Endothelial cell of umbilical vein (primary cell): ENCODE data around the gene HDAC10. TPM values are rescaled to one million over a fixed set of nuclear protein-coding genes. Genes with fewer than 3 reads are reported as not detected.

ENCODE experiments used
- BruUV-seq: library from RNA; stranded (reverse); fragments of 400-500 nt; replicated peaks from 2 replicates; lab custom pipeline; 2021; lab: Mats Ljungman, UMichigan
- CTCF ChIA-PET: fragments of 300-600, 350-600 bp; sonication (Branson Sonifier 250); formaldehyde crosslinking; loops from one replicate; lab custom pipeline; 2021; ENCODE audit warnings: antibody characterized with exemption, inconsistent platforms; lab: Charles Lee
- POLR2A ChIA-PET: fragments of 300-600, 350-600 bp; sonication (Branson Sonifier 250); formaldehyde crosslinking; loops from one replicate; lab custom pipeline; 2021; ENCODE audit warnings: antibody characterized with exemption, inconsistent platforms; lab: Charles Lee
- DNase-seq: peaks from one replicate; pipeline ENCODE4 v3.0.0-alpha.2; 2011; ENCODE audit warnings: low read depth, low spot score
- FAIRE-seq: peaks from 2 replicates; lab custom pipeline; 2011; peaks lifted over from hg19 to GRCh38; lab: Jason Lieb, UNC
- H2AFZ ChIP-seq: 2 replicates; pipeline ENCODE4 v1.6.0; 2012; ENCODE audit warnings: low read depth, low read length, control low read depth, inconsistent platforms
- H3K27ac ChIP-seq: 2 replicates; pipeline ENCODE4 v1.5.1; 2011; ENCODE audit warnings: low read depth, mild to moderate bottlenecking, control low read depth, low read length, moderate library complexity; ENCODE audit not compliant: insufficient read depth
- H3K27me3 ChIP-seq, 2 experiments: 2 replicates each; pipeline versions ENCODE4 v1.6.0 to v1.6.1; 2011; ENCODE audit warnings: low read length in 2 of 2, mixed read lengths in 1 of 2; ENCODE audit not compliant: control insufficient read depth in 2 of 2, insufficient read depth in 2 of 2
- H3K36me3 ChIP-seq, 2 experiments: 2 replicates in 1 of 2; 3 replicates in 1 of 2; pipeline ENCODE4 v1.5.1; 2011; ENCODE audit warnings: low read length in 2 of 2, mild to moderate bottlenecking in 1 of 2, moderate library complexity in 1 of 2; ENCODE audit not compliant: control insufficient read depth in 2 of 2, insufficient read depth in 2 of 2; ENCODE audit errors: extremely low read depth in 1 of 2
- H3K4me1 ChIP-seq: 3 replicates; pipeline ENCODE4 v1.5.1; 2011; ENCODE audit warnings: mild to moderate bottlenecking, low read length; ENCODE audit not compliant: control insufficient read depth, insufficient read depth; ENCODE audit errors: extremely low read depth
- H3K4me2 ChIP-seq: 2 replicates; pipeline ENCODE4 v1.6.1; 2011; ENCODE audit warnings: low read length, control low read depth, mixed read lengths; ENCODE audit not compliant: insufficient read depth
- H3K4me3 ChIP-seq, 3 experiments: fragments of 200-600 bp in 1 of 3; sonication (generic), shearing (Covaris generic) in 1 of 3; replicated peaks in 1 of 3; 2 replicates each; pipeline ENCODE4 v1.5.1; 2011 to 2016; ENCODE audit warnings: control low read depth in 3 of 3, low read length in 3 of 3, mild to moderate bottlenecking in 2 of 3, inconsistent platforms in 1 of 3, low read depth in 1 of 3, moderate library complexity in 1 of 3; ENCODE audit not compliant: insufficient read depth in 1 of 3
- H3K79me2 ChIP-seq: 2 replicates; pipeline ENCODE4 v1.6.0; 2012; ENCODE audit warnings: low read length, inconsistent platforms; ENCODE audit not compliant: control insufficient read depth, insufficient read depth
- H3K9ac ChIP-seq: replicated peaks from 2 replicates; pipeline ENCODE3; 2011; ENCODE audit warnings: low read length, control low read depth; ENCODE audit not compliant: insufficient read depth; ENCODE audit errors: extremely low read depth
- H3K9me1 ChIP-seq: replicated peaks from 3 replicates; pipeline ENCODE4 v1.6.0; 2011; ENCODE audit warnings: mild to moderate bottlenecking, low read length; ENCODE audit not compliant: control insufficient read depth, insufficient read depth; ENCODE audit errors: extremely low read depth
- H3K9me3 ChIP-seq: replicated peaks from 2 replicates; pipeline ENCODE4 v1.5.1; 2012; ENCODE audit warnings: low read length, inconsistent platforms; ENCODE audit not compliant: control insufficient read depth, insufficient read depth
- H4K20me1 ChIP-seq: replicated peaks from 2 replicates; pipeline ENCODE3; 2011; ENCODE audit warnings: mild to moderate bottlenecking, low read length; ENCODE audit not compliant: control insufficient read depth, insufficient read depth; ENCODE audit errors: extremely low read depth
- CTCF ChIP-seq, 2 donors: IDR thresholded peaks; 1 replicate in 1 of 2; 2 replicates in 1 of 2; pipeline ENCODE4 v1.5.1; 2011; ENCODE audit warnings: low read length in 2 of 2, mild to moderate bottlenecking in 2 of 2, moderate library complexity in 2 of 2, control low read depth in 1 of 2, inconsistent platforms in 1 of 2, low read depth in 1 of 2; ENCODE audit not compliant: insufficient read depth in 1 of 2; ENCODE audit errors: extremely low read depth in 1 of 2
- FOS ChIP-seq: IDR thresholded peaks from 2 replicates; pipeline ENCODE4 v1.6.1; 2011; ENCODE audit warnings: mild to moderate bottlenecking, low read length, moderate library complexity, borderline replicate concordance; ENCODE audit not compliant: insufficient read depth
- GATA2 ChIP-seq: IDR thresholded peaks from 2 replicates; pipeline ENCODE4 v1.7.0; 2011; ENCODE audit warnings: low read depth, mild to moderate bottlenecking, moderate library complexity, mixed read lengths, low read length; ENCODE audit not compliant: insufficient read length, insufficient read depth
- JUN ChIP-seq: IDR thresholded peaks from 2 replicates; pipeline ENCODE4 v1.6.1; 2011; ENCODE audit warnings: borderline replicate concordance, low read depth; ENCODE audit not compliant: insufficient read length, insufficient read depth
- MAX ChIP-seq: IDR thresholded peaks from 2 replicates; pipeline ENCODE4 v1.6.1; 2011; ENCODE audit not compliant: insufficient read depth, insufficient read length
- MYC ChIP-seq: IDR thresholded peaks from one replicate; pipeline ENCODE4 v1.6.1; 2011; ENCODE audit warnings: mild to moderate bottlenecking, low read depth, low read length
- POLR2A ChIP-seq: IDR thresholded peaks from 2 replicates; pipeline ENCODE4 v1.6.1; 2012; ENCODE audit warnings: low read depth, mild to moderate bottlenecking, control low read depth, low read length
- POLR2AphosphoS5 ChIP-seq: IDR thresholded peaks from 2 replicates; pipeline ENCODE4 v1.6.1; 2012; ENCODE audit warnings: low read depth, mild to moderate bottlenecking, control low read depth, low read length, moderate library complexity; ENCODE audit not compliant: insufficient read depth
- dilution Hi-C: fragments of 300-500 bp; cut with MboI; formaldehyde crosslinking; loops from one replicate; pipeline ENCODE4 v1.15.0; 2019; ENCODE audit warnings: low sequenced_read_pairs; ENCODE audit not compliant: extremely low pct_ligation_motif_present
- intact Hi-C: fragments of 100-400 bp; cut with micrococcal nuclease; formaldehyde crosslinking; loops from one replicate; pipeline ENCODE4 v1.10.0; 2022
- polyA plus RNA-seq, 4 experiments: library from polyadenylated mRNA; depleted of rRNA in 3 of 4; stranded (reverse) in 3 of 4; unstranded in 1 of 4; fragments of >200 nt; gene quantifications; 2 replicates each; pipeline versions ENCODE4 v1.2.1 to v1.2.3, GENCODE V29; 2011 to 2012; ENCODE audit warnings: missing spikeins in 1 of 4
- total RNA-seq: library from RNA; stranded (reverse); gene quantifications from 2 replicates; pipeline ENCODE4 v1.2.3, GENCODE V29; 2021

Gene HDAC10
- total and polyA plus RNA-seq, 2 donors (not counting 3 experiments of a cell fraction or from before 2014, with no cell fraction given): 32.6 to 47.0 TPM

DNA sequence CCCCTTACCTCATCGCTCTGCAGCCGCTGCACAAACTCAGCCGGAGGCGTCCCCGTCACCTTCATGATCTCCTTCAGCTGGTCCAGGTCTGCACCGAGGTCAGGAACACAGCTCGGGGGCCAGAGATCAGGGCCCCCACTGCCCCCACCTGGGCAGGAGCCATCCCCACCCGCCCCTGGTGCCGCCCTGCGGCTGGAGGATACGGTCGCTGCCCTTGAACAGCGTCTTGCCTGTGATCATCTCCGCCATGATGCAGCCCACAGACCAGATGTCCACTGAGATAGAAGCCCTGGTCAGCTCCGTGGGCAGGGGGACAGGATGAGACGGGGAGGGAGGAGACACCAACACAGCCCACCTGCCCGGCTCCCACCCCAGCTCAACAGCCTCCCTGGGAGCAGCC is 4.5 kb upstream of the HDAC10 start:
- peaks cover 19% of the 10 kb centered on the region for H3K79me2 ChIP-seq
- H3K9me1 ChIP-seq: no peaks in the 10 kb centered on the region
- H3K9ac ChIP-seq: no peak overlapping the region
- H3K4me2 ChIP-seq: no peak overlapping the region
- FAIRE-seq (no peak), DNase-seq (no peak)
- no peak overlapping the region for H2AFZ ChIP-seq
- ChIA-PET CTCF (interaction anchor here (1.4 kb wide), 2 partner anchors 12 to 86 kb away, joined by 3 to 6 read pairs; no protein-coding TSS in a partner anchor), POLR2A (no interaction called here)
- no peak overlapping the region for H3K27ac ChIP-seq
- intact Hi-C loops: no loop called here
- no peaks in the 10 kb centered on the region for H3K27me3 ChIP-seq
- H3K36me3 ChIP-seq: peaks cover 0 to 36% of the 10 kb centered on the region in 2 experiments
- dilution Hi-C loops: no loop called here
- no peak overlapping the region for H3K4me3 ChIP-seq
- TF ChIP-seq CTCF (IDR thresholded peaks at IDR 0.05; ENCODE audit: extremely low read depth in 1 of 2, insufficient read depth in 1 of 2, low read depth in 1 of 2, low read length in 2 of 2) (no peak), JUN (no peak), GATA2 (no peak), POLR2AphosphoS5 (no peak), MAX (no peak), POLR2A (no peak), FOS (no peak), MYC (no peak)
- H4K20me1 ChIP-seq: no peaks in the 10 kb centered on the region
- no TSS peak for BruUV-seq
- H3K9me3 ChIP-seq: no peaks in the 10 kb centered on the region
- H3K4me1 ChIP-seq: peaks cover 11% of the 10 kb centered on the region
